A549 (cell line): ENCODE data around the gene STIP1. TPM values are rescaled to one million over a fixed set of nuclear protein-coding genes. Genes with fewer than 3 reads are reported as not detected.

Source experiments
- ATAC-seq, 2 experiments: fragments of 200-7000 bp in 1 of 2; fragments of >200 bp in 1 of 2; cut with Nextera tagmentation in 1 of 2; cut with Tn5 transposase in 1 of 2; 3 replicates each; pipeline versions ENCODE4 v1.8.0 to v1.9.1; 2018 to 2020; ENCODE audit warnings: mild to moderate bottlenecking in 1 of 2, moderate library complexity in 1 of 2
- CTCF ChIA-PET: fragments of 300-600 bp; sonication (Branson Sonifier 250); formaldehyde crosslinking; extraction: SDS; loops from one replicate; lab custom pipeline; 2021; ENCODE audit warnings: antibody characterized with exemption, inconsistent platforms; lab: Yijun Ruan, JAX
- POLR2A ChIA-PET: fragments of 350-600 bp; formaldehyde crosslinking; extraction: SDS; loops from one replicate; lab custom pipeline; 2021; ENCODE audit warnings: antibody characterized with exemption, inconsistent platforms; lab: Yijun Ruan, JAX
- DNase-seq, 2 experiments: peaks; one replicate each; pipeline versions ENCODE4 v3.0.0 to v3.0.0-alpha.2; 2011 to 2016; ENCODE audit warnings: low read depth in 1 of 2, low spot score in 1 of 2
- FAIRE-seq: peaks from 2 replicates; lab custom pipeline; 2011; peaks lifted over from hg19 to GRCh38; lab: Jason Lieb, UNC
- H3K27ac ChIP-seq, 2 experiments: fragments of >200 bp; sonication (Bioruptor Twin); formaldehyde crosslinking; 3 replicates each; pipeline ENCODE4 v1.5.1; 2016 to 2017
- H3K4me1 ChIP-seq: fragments of >200 bp; sonication (Bioruptor Twin); formaldehyde crosslinking; 3 replicates; pipeline ENCODE4 v1.6.1; 2016
- H3K4me2 ChIP-seq: fragments of >200 bp; sonication (Bioruptor Twin); formaldehyde crosslinking; 3 replicates; pipeline ENCODE4 v1.6.1; 2016
- H3K4me3 ChIP-seq: fragments of >200 bp; sonication (Bioruptor Twin); formaldehyde crosslinking; 3 replicates; pipeline ENCODE4 v1.5.1; 2016
- H3K9me3 ChIP-seq: fragments of >200 bp; sonication (Bioruptor Twin); formaldehyde crosslinking; 3 replicates; pipeline ENCODE4 v1.6.1; 2016
- BHLHE40 ChIP-seq: IDR thresholded peaks from 2 replicates; pipeline ENCODE4 v1.6.1; 2012; ENCODE audit warnings: low read depth, low read length, inconsistent platforms
- CBX2 ChIP-seq: fragments of 200-600 bp; sonication (generic); IDR thresholded peaks from 2 replicates; pipeline ENCODE4 v1.6.1; 2016; ENCODE audit warnings: low read depth, mild to moderate bottlenecking, borderline replicate concordance
- E2F6 ChIP-seq: IDR thresholded peaks from 2 replicates; pipeline ENCODE4 v1.6.1; 2012; ENCODE audit warnings: low read depth, borderline replicate concordance
- EHF ChIP-seq: fragments of 250-450 bp; sonication (Bioruptor Pico); IDR thresholded peaks from 2 replicates; pipeline ENCODE4 v1.5.0; 2020; ENCODE audit warnings: mild to moderate bottlenecking
- ELK1 ChIP-seq: fragments of 150-350 bp; IDR thresholded peaks from 2 replicates; pipeline ENCODE4 v1.6.1; 2014; ENCODE audit warnings: low read depth, mild to moderate bottlenecking, low read length
- EP300 ChIP-seq, 2 experiments: fragments of >200 bp; sonication (Bioruptor Twin); formaldehyde crosslinking; IDR thresholded peaks; 2 replicates in 1 of 2; 3 replicates in 1 of 2; pipeline ENCODE4 v1.6.1; 2016 to 2017
- ESRRA ChIP-seq: fragments of 150-350 bp; IDR thresholded peaks from 2 replicates; pipeline ENCODE4 v1.6.1; 2014; ENCODE audit warnings: mild to moderate bottlenecking, low read length, borderline replicate concordance
- FOSB ChIP-seq: fragments of 250-450 bp; sonication (Bioruptor Pico); IDR thresholded peaks from 2 replicates; pipeline ENCODE4 v1.5.0; 2020; ENCODE audit warnings: mild to moderate bottlenecking, moderate library complexity
- GATA3 ChIP-seq: IDR thresholded peaks from 2 replicates; pipeline ENCODE4 v1.6.1; 2012; ENCODE audit warnings: borderline replicate concordance
- HDAC2 ChIP-seq: fragments of 200-600 bp; sonication (generic); IDR thresholded peaks from 2 replicates; pipeline ENCODE4 v1.6.1; 2016
- HEYL ChIP-seq: fragments of 250-450 bp; sonication (Bioruptor Pico); IDR thresholded peaks from 2 replicates; pipeline ENCODE4 v1.8.0; 2021; ENCODE audit warnings: mild to moderate bottlenecking, moderate library complexity
- HOXA7 ChIP-seq: fragments of 250-450 bp; sonication (Bioruptor Pico); IDR thresholded peaks from 2 replicates; pipeline ENCODE4 v1.5.0; 2020; ENCODE audit warnings: mild to moderate bottlenecking, moderate library complexity
- HOXB13 ChIP-seq: fragments of 250-450 bp; sonication (Bioruptor Pico); IDR thresholded peaks from 2 replicates; pipeline ENCODE4 v1.5.0; 2020; ENCODE audit warnings: low read depth, mild to moderate bottlenecking, moderate library complexity
- JUN ChIP-seq, 2 experiments: fragments of >200 bp; sonication (Bioruptor Twin); formaldehyde crosslinking; IDR thresholded peaks; 2 replicates in 1 of 2; 3 replicates in 1 of 2; pipeline ENCODE4 v1.6.1; 2016 to 2017
- KDM5A ChIP-seq: fragments of 200-600 bp; sonication (generic); IDR thresholded peaks from 2 replicates; pipeline ENCODE4 v1.6.1; 2016; ENCODE audit warnings: antibody characterized with exemption, mild to moderate bottlenecking
- NFE2L2 ChIP-seq: fragments of 150-350 bp; conservative IDR thresholded peaks from 2 replicates; pipeline ENCODE4 v1.6.1; 2014; ENCODE audit warnings: low read length
- POLR2A ChIP-seq: IDR thresholded peaks from 2 replicates; pipeline ENCODE4 v1.6.1; 2012; ENCODE audit warnings: mild to moderate bottlenecking, low read length
- RAD21 ChIP-seq, 2 experiments: fragments of >200 bp in 1 of 2; sonication (Bioruptor Twin) in 1 of 2; formaldehyde crosslinking in 1 of 2; IDR thresholded peaks in 1 of 2; conservative IDR thresholded peaks in 1 of 2; 2 replicates in 1 of 2; 3 replicates in 1 of 2; pipeline ENCODE4 v1.6.1; 2012 to 2018; ENCODE audit warnings: inconsistent platforms in 1 of 2
- SMC3 ChIP-seq: fragments of >200 bp; sonication (Bioruptor Twin); formaldehyde crosslinking; IDR thresholded peaks from 3 replicates; pipeline ENCODE4 v1.6.1; 2018; ENCODE audit warnings: inconsistent platforms
- SREBF2 ChIP-seq: fragments of 450-650 bp; IDR thresholded peaks from 2 replicates; pipeline ENCODE4 v1.6.1; 2014; ENCODE audit warnings: mild to moderate bottlenecking, moderate library complexity
- USF2 ChIP-seq: fragments of 450-650 bp; IDR thresholded peaks from 2 replicates; pipeline ENCODE4 v1.6.1; 2014; ENCODE audit warnings: antibody characterized with exemption
- ZNF302 ChIP-seq: fragments of 250-450 bp; sonication (Bioruptor Pico); IDR thresholded peaks from 2 replicates; pipeline ENCODE4 v1.9.0; 2021; ENCODE audit warnings: inconsistent platforms, mild to moderate bottlenecking, moderate library complexity
- ZSCAN20 ChIP-seq: fragments of 250-450 bp; sonication (Bioruptor Pico); IDR thresholded peaks from 2 replicates; pipeline ENCODE4 v1.8.0; 2022; ENCODE audit warnings: mild to moderate bottlenecking, moderate library complexity
- WGBS: methylation state at CpG from one replicate; pipeline ENCODE4 v1.1.6; 2017; ENCODE audit errors: missing lambda C conversion rate; 5-methylcytosine and 5-hydroxymethylcytosine counted together
- polyA plus RNA-seq, 4 experiments: library from polyadenylated mRNA; depleted of rRNA in 3 of 4; stranded (reverse); fragments of >200 nt; fragmentation: RNase III in 1 of 4; extraction: RNeasy Plus Mini Kit Qiagen cat#74134 plus additional on column Dnase treatment in 1 of 4; gene quantifications; 2 replicates in 3 of 4; 3 replicates in 1 of 4; pipeline ENCODE4 v1.2.3, GENCODE V29; 2011 to 2017
- TF ChIP-seq, protein P1 (sequence below): fragments of >200 bp; sonication (Bioruptor Twin); formaldehyde crosslinking; IDR thresholded peaks from 3 replicates; pipeline ENCODE4 v1.5.1; 2016
- TF ChIP-seq, protein P2 (sequence below): fragments of >200 bp; sonication (Bioruptor Twin); formaldehyde crosslinking; IDR thresholded peaks from 2 replicates; pipeline ENCODE4 v1.6.1; 2016

STIP1 gene
- polyA plus RNA-seq, 2 of the 4 experiments (the other 2 are of a cell fraction), result 288 to 297 TPM

DNA sequence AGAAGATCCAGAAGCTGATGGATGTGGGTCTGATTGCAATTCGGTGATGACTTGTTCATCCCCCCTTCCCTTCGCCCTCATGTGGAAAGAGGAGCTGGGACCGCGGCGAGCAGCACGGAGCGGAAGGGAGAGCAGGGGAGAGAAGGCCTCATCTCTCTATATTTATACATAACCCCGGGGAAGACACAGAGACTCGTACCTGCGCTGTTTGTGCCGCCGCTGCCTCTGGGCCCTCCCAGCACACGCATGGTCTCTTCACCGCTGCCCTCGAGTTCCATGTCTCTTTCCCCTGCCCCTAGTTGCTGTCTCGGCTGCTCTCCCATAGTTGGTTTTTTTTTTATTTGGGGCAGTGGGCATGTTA lies 18.1 kb downstream of the STIP1 start:
- ChIA-PET CTCF (interaction anchor here (0.7 to 20.3 kb wide), 18 partner anchors 9 to 141 kb away, joined by 3 to 254 read pairs (median 7); partner anchors contain the start of genes CATSPERZ, DNAJC4, FKBP2 and NUDT22), POLR2A (interaction anchor here (0.9 to 3.0 kb wide), 6 partner anchors 19 to 100 kb away, joined by 3 to 18 read pairs (median 3); partner anchors contain the start of genes FKBP2 and STIP1)
- ATAC-seq (no peak), FAIRE-seq (no peak), DNase-seq (no peak)
- 90% methylated on average over 16 of the region's 16 CpGs for WGBS
- Histone ChIP-seq H3K27ac (no peak overlapping the region), H3K4me3 (no peak overlapping the region), H3K9me3 (no peaks in the 10 kb centered on the region), H3K4me1 (peaks cover 9% of the 10 kb centered on the region; the same call in 1 of the 3 replicates), H3K4me2 (no peak overlapping the region)
- TF ChIP-seq NFE2L2, result no peak
- TF ChIP-seq SREBF2, result no peak
- TF ChIP-seq HOXB13 (CRISPR knock-in tag), result no peak
- TF ChIP-seq USF2, result no peak
- no peak for TF ChIP-seq EP300 (IDR thresholded peaks at IDR 0.05)
- no peak for TF ChIP-seq CBX2

DNA sequence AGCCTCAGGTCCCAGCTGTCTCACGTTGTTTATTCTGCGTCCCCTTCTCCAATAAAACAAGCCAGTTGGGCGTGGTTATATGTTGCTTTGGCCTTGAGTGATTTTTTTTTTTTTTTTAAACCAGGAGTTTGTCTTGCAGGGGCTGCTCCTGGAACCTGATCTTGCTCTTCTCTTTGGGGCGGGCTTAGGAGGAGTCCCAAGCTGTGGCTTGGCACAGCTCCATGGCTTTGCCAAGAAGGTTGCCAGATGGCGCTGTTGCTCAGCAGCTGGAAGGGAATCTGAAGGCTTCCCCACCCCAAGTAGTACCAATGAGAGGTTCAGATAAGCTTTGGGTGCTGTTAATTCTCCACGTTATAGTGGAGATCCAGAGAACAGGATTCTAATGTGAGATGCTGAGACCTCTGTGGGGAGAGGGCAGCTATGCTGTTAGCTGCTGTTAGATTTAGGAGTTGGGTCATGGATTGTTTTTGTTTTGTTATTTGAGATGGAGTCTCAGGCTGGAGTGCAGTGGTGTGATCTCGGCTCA lies 18.6 kb downstream of the STIP1 start:
- Histone ChIP-seq H3K9me3 (no peaks in the 10 kb centered on the region), H3K27ac (no peak overlapping the region), H3K4me2 (no peak overlapping the region), H3K4me1 (peaks cover 9% of the 10 kb centered on the region; the same call in 1 of the 3 replicates), H3K4me3 (no peak overlapping the region)
- POLR2A ChIA-PET, result interaction anchor here (0.9 to 3.0 kb wide), 7 partner anchors 19 to 100 kb away, joined by 3 to 18 read pairs (median 3); partner anchors contain the start of genes FKBP2, NUDT22, STIP1 and TRPT1
- peak; percentile 55 to 83 for ATAC-seq
- CTCF ChIA-PET, result interaction anchor here (0.7 to 20.3 kb wide), 19 partner anchors 9 to 1341 kb away, joined by 3 to 254 read pairs (median 6); partner anchors contain the start of genes CATSPERZ, DNAJC4, FKBP2 and NUDT22
- whole genome bisulfite sequencing, result 53% methylated on average over 7 of the region's 7 CpGs
- TF ChIP-seq EHF, result no peak
- TF ChIP-seq, protein P1, sequence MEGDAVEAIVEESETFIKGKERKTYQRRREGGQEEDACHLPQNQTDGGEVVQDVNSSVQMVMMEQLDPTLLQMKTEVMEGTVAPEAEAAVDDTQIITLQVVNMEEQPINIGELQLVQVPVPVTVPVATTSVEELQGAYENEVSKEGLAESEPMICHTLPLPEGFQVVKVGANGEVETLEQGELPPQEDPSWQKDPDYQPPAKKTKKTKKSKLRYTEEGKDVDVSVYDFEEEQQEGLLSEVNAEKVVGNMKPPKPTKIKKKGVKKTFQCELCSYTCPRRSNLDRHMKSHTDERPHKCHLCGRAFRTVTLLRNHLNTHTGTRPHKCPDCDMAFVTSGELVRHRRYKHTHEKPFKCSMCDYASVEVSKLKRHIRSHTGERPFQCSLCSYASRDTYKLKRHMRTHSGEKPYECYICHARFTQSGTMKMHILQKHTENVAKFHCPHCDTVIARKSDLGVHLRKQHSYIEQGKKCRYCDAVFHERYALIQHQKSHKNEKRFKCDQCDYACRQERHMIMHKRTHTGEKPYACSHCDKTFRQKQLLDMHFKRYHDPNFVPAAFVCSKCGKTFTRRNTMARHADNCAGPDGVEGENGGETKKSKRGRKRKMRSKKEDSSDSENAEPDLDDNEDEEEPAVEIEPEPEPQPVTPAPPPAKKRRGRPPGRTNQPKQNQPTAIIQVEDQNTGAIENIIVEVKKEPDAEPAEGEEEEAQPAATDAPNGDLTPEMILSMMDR, result peak; percentile 77
- no peak for TF ChIP-seq HEYL (CRISPR knock-in tag)
- TF ChIP-seq RAD21 (conservative IDR thresholded peaks at IDR 0.05 in 1 of 2, IDR thresholded peaks at IDR 0.05 in 1 of 2), result peak; percentile 62 to 80
- TF ChIP-seq SMC3, result peak; percentile 50
- TF ChIP-seq JUN (IDR thresholded peaks at IDR 0.05), result 0 out of 5 replicates have a peak, but pooled peaks of 1 of the 2 experiments have one; percentile 13
- no peak for FAIRE-seq
- DNase-seq, result peak; percentile 89 to 94

- peaks cover 9% of the 10 kb centered on the region; the same call in 1 of the 3 replicates for H3K4me1 ChIP-seq
- ChIA-PET CTCF (interaction anchor here (0.8 to 20.3 kb wide), 12 partner anchors 9 to 111 kb away, joined by 3 to 254 read pairs (median 3); partner anchors contain the start of genes CATSPERZ, DNAJC4, NUDT22 and PLCB3), POLR2A (interaction anchor here (3.0 kb wide), 1 partner anchor 21 kb away, joined by 18 read pairs; the partner anchor contains the start of gene STIP1)
- WGBS, result 94% methylated on average over 18 of the region's 27 CpGs
- H3K9me3 ChIP-seq, result no peaks in the 10 kb centered on the region
- 0 out of 6 replicates have a peak within 1 kb of the TSS, but pooled peaks of 1 of the 2 experiments have one; percentile 34 for H3K27ac ChIP-seq
- no peak for FAIRE-seq
- no peak for DNase-seq
- no peak within 1 kb of the TSS for H3K4me3 ChIP-seq
- no peak within 1 kb of the TSS for H3K4me2 ChIP-seq
- TF ChIP-seq BHLHE40, result no peak
- TF ChIP-seq ELK1, result no peak
- TF ChIP-seq FOSB (CRISPR knock-in tag), result no peak
- TF ChIP-seq POLR2A, result no peak
- TF ChIP-seq ZSCAN20 (CRISPR knock-in tag), result no peak
- TF ChIP-seq HOXA7, result no peak
- TF ChIP-seq E2F6, result no peak
- TF ChIP-seq KDM5A, result no peak
- no peak for TF ChIP-seq GATA3
- TF ChIP-seq, protein P2, sequence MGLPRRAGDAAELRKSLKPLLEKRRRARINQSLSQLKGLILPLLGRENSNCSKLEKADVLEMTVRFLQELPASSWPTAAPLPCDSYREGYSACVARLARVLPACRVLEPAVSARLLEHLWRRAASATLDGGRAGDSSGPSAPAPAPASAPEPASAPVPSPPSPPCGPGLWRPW, result no peak
- TF ChIP-seq ZNF302, result no peak
- TF ChIP-seq EHF, result no peak
- TF ChIP-seq ESRRA, result no peak
- TF ChIP-seq HDAC2, result no peak
- ATAC-seq, result no peak
These were observed 20.7 kb downstream of the STIP1 start, which contains the start of gene FERMT3 for GRCh38 chr11:64206457-64207255. FERMT3 (plus strand) TSS chr11:64206721; CDS start chr11:64207365, 644 bp downstream.
